Right lobe of liver (tissue), 6 donors: ENCODE measurements around the gene SRPK2. TPM values are rescaled to one million over a fixed set of nuclear protein-coding genes. Genes with fewer than 3 reads are reported as not detected.

ENCODE experiments used
- ATAC-seq, 4 donors: fragments of 200-7000 bp; cut with Tn5 transposase; one replicate each; pipeline ENCODE4 v1.9.1; 2020; ENCODE audit warnings: mild to moderate bottlenecking in 4 of 4, moderate library complexity in 4 of 4
- DNase-seq, 3 donors: peaks; one replicate each; pipeline ENCODE4 v3.0.0-alpha.2; 2020
- H3K27ac ChIP-seq, 3 donors: fragments of 200-600 bp; one replicate each; pipeline ENCODE4 v1.8.0; 2022
- H3K27me3 ChIP-seq, 2 donors: fragments of 200-600 bp; one replicate each; pipeline ENCODE4 v1.8.0; 2022
- H3K36me3 ChIP-seq, 4 donors: fragments of 200-600 bp; sonication (generic) in 1 of 4; one replicate each; pipeline versions ENCODE4 v1.5.1 to v1.8.0; 2017 to 2022; ENCODE audit warnings: control low read depth in 1 of 4
- H3K4me1 ChIP-seq, 4 donors: fragments of 200-600 bp; sonication (generic) in 1 of 4; one replicate each; pipeline versions ENCODE4 v1.5.1 to v1.8.0; 2017 to 2022; ENCODE audit warnings: control low read depth in 1 of 4
- H3K4me3 ChIP-seq, 3 donors: fragments of 200-600 bp; one replicate each; pipeline ENCODE4 v1.8.0; 2022
- H3K9me3 ChIP-seq, 4 donors: fragments of 200-600 bp; sonication (generic) in 1 of 4; one replicate each; pipeline versions ENCODE4 v1.5.1 to v1.8.0; 2017 to 2022; ENCODE audit warnings: control low read depth in 1 of 4
- POLR2A ChIP-seq: fragments of 450-650 bp; IDR thresholded peaks from one replicate; pipeline ENCODE4 v1.6.1; 2017; ENCODE audit warnings: antibody characterized with exemption, mild to moderate bottlenecking
- WGBS: methylation state at CpG from one replicate; pipeline ENCODE4 v1.1.6; 2018; ENCODE audit warnings: low coverage, low lambda C conversion rate; ENCODE audit not compliant: insufficient coverage; ENCODE audit errors: missing lambda C conversion rate; 5-methylcytosine and 5-hydroxymethylcytosine counted together
- intact Hi-C, 2 donors: fragments of 100-400 bp; cut with DNase I; formaldehyde crosslinking; loops; one replicate each; pipeline versions ENCODE4 v1.11.2 to v1.14.1; 2022
- total RNA-seq, 6 experiments: library from RNA; depleted of rRNA in 2 of 6; stranded (reverse); fragments of >200 nt in 2 of 6; fragmentation: NEBNext Ultra II Directional in 3 of 6; extraction: Animal tissue kit (Norgen Biotek cat#: 25700) in 3 of 6; gene quantifications; one replicate each; pipeline versions ENCODE4 v1.1.0 to v1.2.4, GENCODE V29; 2016 to 2023
- TF ChIP-seq, protein P1 (sequence below), 4 donors: fragments of 200-600 bp in 3 of 4; fragments of 450-650 bp in 1 of 4; IDR thresholded peaks; one replicate each; pipeline versions ENCODE4 v1.5.1 to v1.8.0; 2016 to 2022; ENCODE audit warnings: antibody characterized with exemption in 4 of 4, mild to moderate bottlenecking in 2 of 4
- donor health status: DM: no; HTN: yes; CAD: no.
- donor health status: DM: no; HTN: no; CAD: no.
- donor health status: DM: no; HTN: no; CAD: no.
- donor health status: DM: no; HTN: yes; CAD: no.
- donor health status: DM: no; HTN: yes; CAD: no.

The SRPK2 gene
- total RNA-seq, 6 experiments from 2014 or later: 15.5 to 21.1 (median 18.2) TPM

GRCh38 chr7:105387508-105388355 is 989 bp downstream of the SRPK2 start:
- peak; percentile 57 to 64 (median 60) for ATAC-seq
- WGBS: 6% methylated on average over 29 of the region's 76 CpGs
- H3K27me3 ChIP-seq: no peaks in the 10 kb centered on the region
- H3K4me1 ChIP-seq: peaks cover 0 to 6% (median 0%) of the 10 kb centered on the region in 4 donors
- DNase-seq: peak; percentile 66 to 72 (median 68)
- no peaks in the 10 kb centered on the region for H3K36me3 ChIP-seq
- H3K9me3 ChIP-seq: no peaks in the 10 kb centered on the region
- TF ChIP-seq, protein P1, sequence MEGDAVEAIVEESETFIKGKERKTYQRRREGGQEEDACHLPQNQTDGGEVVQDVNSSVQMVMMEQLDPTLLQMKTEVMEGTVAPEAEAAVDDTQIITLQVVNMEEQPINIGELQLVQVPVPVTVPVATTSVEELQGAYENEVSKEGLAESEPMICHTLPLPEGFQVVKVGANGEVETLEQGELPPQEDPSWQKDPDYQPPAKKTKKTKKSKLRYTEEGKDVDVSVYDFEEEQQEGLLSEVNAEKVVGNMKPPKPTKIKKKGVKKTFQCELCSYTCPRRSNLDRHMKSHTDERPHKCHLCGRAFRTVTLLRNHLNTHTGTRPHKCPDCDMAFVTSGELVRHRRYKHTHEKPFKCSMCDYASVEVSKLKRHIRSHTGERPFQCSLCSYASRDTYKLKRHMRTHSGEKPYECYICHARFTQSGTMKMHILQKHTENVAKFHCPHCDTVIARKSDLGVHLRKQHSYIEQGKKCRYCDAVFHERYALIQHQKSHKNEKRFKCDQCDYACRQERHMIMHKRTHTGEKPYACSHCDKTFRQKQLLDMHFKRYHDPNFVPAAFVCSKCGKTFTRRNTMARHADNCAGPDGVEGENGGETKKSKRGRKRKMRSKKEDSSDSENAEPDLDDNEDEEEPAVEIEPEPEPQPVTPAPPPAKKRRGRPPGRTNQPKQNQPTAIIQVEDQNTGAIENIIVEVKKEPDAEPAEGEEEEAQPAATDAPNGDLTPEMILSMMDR (IDR thresholded peaks at IDR 0.05): no peak
- no peak for TF ChIP-seq POLR2A
- intact Hi-C loops: no loop called here
- peak overlapping the region; percentile 70 to 96 (median 87) for H3K4me3 ChIP-seq
- peak overlapping the region in 1 of 3 donors; percentile 78 for H3K27ac ChIP-seq

DNA sequence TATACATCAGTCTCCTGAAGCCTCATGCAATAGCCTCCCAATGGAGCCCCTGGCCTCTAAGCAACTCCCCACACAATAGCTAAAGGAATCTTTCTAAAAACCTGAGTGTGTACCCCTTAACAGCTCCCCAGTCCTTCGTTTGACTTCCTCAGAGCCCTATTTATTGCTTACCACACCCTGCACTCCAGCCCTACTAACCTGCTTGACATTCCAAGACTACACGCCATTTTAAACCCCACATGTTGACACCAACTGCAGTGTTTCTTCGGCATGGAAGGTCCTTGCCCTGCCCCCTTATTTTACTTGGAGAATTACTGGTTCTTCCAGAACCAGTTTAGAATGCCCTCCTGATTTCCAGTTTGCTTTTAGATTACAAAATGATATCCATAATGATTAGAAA is 10.8 kb downstream of the SRPK2 start:
- no peaks in the 10 kb centered on the region for H3K27me3 ChIP-seq
- intact Hi-C loops: no loop called here
- WGBS: 92% methylated on average over 3 of the region's 3 CpGs

GRCh38 chr7:105376908-105377533 is 11.7 kb downstream of the SRPK2 start:
- TF ChIP-seq POLR2A: no peak
- TF ChIP-seq, protein P1 (IDR thresholded peaks at IDR 0.05): no peak
- no peak overlapping the region for H3K4me3 ChIP-seq
- no peaks in the 10 kb centered on the region for H3K36me3 ChIP-seq
- H3K4me1 ChIP-seq: no peaks in the 10 kb centered on the region
- WGBS: 84% methylated on average over 4 of the region's 4 CpGs
- H3K9me3 ChIP-seq: no peaks in the 10 kb centered on the region
- ATAC-seq (no peak), DNase-seq (no peak)
- intact Hi-C loops: no loop called here
- no peak overlapping the region for H3K27ac ChIP-seq
- no peaks in the 10 kb centered on the region for H3K27me3 ChIP-seq

More for the DNA sequence above, 10.8 kb downstream of the SRPK2 start:
- ATAC-seq (no peak), DNase-seq (no peak)
- Histone ChIP-seq H3K9me3 (no peaks in the 10 kb centered on the region), H3K27ac (no peak overlapping the region), H3K4me1 (no peaks in the 10 kb centered on the region), H3K36me3 (no peaks in the 10 kb centered on the region), H3K4me3 (no peak overlapping the region)
- TF ChIP-seq, protein P1 (IDR thresholded peaks at IDR 0.05): no peak
- no peak for TF ChIP-seq POLR2A

- 0% methylated on average over 1 of the region's 3 CpGs for WGBS
- Histone ChIP-seq H3K4me1 (peaks cover 0 to 12% (median 0%) of the 10 kb centered on the region in 4 donors), H3K36me3 (no peaks in the 10 kb centered on the region), H3K4me3 (no peak overlapping the region), H3K27me3 (no peaks in the 10 kb centered on the region), H3K9me3 (no peaks in the 10 kb centered on the region), H3K27ac (no peak overlapping the region)
- ATAC-seq (peak in 3 of 4 donors; percentile 29 to 37 (median 35)), DNase-seq (no peak)
- TF ChIP-seq, protein P1 (IDR thresholded peaks at IDR 0.05): no peak
- TF ChIP-seq POLR2A: no peak
- intact Hi-C loops: no loop called here
Observed at GRCh38 chr7:105369944-105370343, 18.8 kb downstream of the SRPK2 start.
